Dermis microvascular lymphatic vessel endothelial cell (primary cell): ENCODE measurements around the gene HAUS7. TPM values are rescaled to one million over a fixed set of nuclear protein-coding genes. Genes with fewer than 3 reads are reported as not detected.

Source experiments
- DNase-seq, 2 donors: peaks; one replicate each; pipeline versions ENCODE4 v3.0.0 to v3.0.0-alpha.2; 2010; ENCODE audit warnings: low read depth in 2 of 2
- total RNA-seq: library from RNA; depleted of rRNA; stranded (reverse); fragments of >200 nt; gene quantifications from 2 replicates; pipeline ENCODE4 v1.2.1, GENCODE V29; 2014

The HAUS7 gene
- total RNA-seq, 1 donor from 2014 or later, result 11.6 TPM

DNA sequence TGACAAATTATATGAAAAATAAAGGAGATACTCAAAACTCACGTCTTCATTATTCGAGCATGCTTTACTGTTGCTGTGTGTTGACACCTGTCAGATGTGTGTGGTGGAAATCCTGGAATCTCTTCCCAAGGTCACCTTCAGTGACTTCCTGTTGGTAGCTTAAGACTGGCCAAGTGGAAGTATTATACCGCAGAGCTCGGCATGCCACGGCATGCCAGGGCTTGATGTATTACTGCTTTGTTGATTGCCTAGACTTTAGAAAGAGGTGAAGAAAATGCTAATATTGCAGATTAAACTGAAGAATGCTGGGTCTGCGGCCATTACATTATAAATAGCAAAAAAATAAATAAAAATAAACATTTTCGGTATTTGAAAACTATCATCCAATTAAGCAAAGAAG lies 29.1 kb downstream of the HAUS7 start:
- no peak for DNase-seq

DNA sequence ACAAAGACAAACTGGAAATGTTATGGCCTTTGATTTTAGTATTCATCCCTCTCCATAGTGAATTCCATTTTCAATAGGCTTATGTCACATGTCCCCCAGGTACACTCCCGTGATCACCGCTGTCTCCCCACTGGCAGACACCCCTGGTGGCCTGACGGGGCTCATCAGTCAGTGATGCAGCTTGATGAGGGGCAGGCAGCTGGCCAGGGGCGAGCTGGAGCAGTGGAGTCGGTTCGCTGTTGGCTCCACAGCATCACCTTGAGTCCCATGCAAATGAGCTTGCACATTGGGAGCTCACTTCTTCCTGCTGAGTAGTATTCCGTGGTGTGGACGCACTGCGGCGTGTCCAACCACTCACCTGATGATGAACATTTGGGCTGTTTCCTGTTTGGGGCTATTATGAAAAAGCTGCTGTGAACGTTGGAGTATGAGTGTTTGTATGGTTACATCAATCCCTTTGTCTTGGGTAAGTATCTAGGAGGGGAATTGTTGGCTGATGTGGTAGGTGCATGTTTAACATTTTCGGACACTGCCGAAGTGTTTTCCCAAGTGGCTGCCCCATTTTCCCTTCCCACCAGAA lies 29.7 kb downstream of the HAUS7 start:
- DNase-seq, result no peak

DNA sequence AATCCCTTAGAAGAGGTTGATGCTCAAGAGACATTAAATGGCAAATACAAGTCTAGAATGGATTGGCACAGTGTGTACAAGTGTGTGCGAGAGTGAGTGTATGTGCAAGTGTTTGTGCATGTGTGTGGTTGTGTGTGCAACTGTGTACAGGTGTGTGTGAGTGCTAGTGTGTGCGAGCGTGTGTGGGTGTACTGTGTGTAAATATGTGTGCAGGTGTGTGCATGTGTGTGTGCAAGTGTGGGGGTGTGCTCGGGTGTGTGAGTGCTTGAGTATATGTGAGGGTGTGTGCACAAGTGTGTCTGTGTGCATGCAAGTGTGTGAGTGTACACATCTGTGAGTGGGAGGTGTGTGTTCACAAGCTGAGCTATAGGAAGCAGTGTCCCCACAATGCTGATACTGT lies 30.4 kb downstream of the HAUS7 start:
- no peak for DNase-seq

DNA sequence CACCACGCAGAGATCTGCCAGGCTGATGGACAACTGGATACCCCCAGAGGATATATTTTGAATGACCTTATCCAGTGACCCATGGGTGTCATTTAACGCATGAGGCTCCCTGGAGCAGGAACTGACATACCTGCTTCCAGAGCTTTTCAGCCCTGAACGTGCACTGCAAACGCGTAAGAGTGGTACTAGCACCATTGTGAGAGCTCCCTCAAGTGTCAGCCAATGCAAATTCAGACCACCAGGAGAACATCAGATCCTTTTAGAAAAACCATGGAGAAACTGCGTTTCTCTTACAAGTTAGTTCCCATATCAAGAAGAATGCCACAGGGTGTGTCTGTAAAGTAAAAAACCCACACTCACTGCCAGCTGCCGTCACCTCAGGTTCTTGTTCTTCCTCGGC lies 31.8 kb downstream of the HAUS7 start:
- DNase-seq, result peak in 1 of 2 donors; percentile 34

DNA sequence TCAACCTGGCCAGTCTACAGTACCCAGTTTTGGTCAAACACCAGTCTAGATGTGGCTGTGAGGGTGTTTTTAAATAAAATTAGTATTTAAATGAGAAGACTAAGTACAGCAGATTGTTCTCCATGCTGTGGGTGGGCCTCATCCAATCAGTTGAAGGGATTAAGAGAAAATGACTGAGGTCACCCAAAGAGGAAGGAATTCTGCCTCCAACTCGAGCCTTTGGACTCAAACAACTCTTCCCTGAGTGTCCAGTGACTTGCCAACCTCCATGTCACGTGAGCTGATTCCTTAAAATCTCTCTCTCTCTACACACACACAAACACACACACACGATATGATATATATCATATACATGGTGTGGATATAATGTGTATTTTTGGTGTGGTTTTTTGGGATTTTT lies 34.5 kb downstream of the HAUS7 start:
- DNase-seq, result no peak

DNA sequence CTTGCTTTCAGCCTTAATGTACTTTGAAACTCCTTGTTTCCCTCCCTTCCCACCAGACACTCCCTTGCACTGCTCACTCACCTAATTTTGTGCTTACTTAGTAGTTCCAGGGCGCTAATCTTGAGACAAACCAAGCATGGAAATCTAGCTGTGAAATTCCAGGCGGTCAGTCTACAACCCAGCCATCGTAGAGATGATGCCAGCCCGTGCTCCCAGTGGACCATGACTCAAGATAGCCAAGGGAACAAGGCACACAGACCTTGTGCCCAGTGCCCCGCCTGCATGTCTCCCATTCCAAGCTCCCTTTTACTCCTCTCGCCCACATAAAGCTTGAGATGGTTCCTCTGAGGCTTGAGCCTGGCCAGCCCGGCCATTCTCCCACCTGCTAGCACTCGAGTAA lies 35.6 kb downstream of the HAUS7 start:
- DNase-seq, result no peak

DNA sequence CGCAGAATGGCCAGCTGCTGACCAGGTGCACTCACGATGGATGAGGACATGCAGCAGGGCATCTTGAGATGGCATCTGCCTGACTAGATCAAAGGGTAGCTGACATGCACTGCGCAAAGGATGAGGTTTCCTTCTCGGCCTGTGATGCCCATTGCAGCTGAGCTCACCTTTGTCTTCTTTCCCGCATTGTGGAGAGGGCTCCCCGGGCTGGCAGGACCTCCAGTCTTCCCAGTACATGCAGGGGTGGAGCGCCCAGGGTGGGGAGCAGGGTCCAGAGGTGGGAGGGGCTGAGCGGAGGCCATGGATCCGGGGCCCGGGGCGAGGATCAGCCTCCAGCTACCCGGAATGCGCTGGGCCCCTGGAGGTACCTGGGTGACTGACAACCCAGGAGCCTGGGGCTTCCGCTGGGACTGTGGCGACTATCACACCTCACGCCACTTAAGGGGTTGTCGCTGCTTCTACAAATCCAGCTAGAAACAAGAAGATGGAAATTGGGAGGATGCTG lies 36.5 kb downstream of the HAUS7 start:
- DNase-seq, result no peak

DNA sequence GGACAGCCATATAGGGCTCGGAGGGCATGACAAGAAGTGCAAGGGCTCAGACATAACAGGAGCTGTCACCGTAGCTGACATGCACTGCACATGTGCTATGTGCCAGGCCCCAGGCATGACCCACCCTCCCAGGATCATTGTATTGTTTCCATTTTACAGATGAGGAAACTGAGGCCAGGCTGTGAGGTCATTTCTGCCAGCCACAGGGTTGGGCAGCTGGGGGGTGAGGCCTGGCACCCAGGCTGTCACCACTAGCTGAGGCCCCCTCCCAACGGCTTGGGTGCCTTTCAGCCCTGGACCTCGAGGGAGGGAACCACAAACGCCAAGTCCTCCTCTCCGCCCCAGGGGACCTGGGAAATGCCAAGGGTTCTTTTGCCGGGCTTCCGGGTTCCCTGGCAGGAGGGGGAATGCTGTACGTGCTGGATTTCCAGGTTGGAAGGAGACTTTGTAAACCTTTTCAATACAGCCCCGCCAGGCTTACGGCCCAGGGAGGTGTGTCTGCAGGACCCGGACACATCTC lies 37.2 kb downstream of the HAUS7 start:
- no peak for DNase-seq

DNA sequence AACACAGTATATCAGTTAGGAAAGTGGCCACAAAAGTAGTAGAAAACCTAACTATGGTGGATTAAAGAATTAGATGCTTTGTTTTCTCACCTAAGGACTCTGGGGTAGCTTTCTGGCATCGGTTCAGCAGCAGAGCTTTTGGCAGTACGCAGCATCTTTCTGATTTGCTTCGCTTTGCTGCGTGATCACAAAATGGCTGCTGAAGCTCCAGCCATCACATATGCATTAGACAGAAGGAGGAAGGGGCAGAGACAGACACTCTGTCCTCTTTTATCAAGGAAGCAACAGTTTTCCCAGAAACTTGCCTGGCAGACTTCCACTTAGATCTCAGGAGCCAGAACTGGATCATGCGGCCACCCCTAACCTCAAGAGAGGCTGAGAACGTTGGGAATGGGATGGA lies 39.6 kb downstream of the HAUS7 start:
- DNase-seq, result no peak

DNA sequence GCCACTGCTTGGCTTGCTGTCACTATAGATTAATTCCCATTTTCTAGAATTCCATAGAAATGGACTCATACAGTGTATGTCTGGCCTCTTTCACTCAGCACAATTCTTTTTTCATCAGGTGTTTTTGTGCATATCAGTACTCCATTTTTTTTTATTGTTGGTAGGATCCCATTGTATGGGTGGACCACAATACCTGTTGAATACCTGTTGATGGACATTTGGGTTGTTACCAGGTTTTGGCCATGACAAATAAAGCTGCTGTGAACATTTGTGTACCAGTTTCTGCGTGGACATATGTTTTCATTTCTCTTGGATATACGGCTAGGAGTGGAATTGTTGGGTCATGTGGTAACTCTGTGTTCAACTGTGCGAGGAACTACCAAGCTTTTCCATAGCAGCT lies 44.2 kb downstream of the HAUS7 start:
- DNase-seq, result no peak

DNA sequence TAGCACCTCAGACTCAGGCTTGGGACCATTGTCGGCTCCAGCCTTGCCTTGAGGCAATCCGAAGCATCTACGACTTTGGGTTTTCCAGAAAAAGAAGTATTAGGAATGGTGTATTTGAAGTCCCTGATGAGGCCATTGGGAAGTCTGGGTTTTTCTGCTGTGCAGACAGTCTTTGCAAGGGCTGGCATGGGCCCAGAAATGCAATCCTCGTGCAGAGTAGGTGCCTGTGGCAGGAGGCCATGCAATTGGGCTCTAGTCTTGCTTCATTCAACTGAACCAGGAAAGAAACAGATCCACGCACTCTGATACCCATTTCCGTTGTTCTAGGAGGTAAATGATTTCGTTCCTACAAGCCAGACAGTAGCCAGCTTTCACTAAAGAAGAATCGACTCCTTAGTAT lies 46.7 kb downstream of the HAUS7 start:
- no peak for DNase-seq

DNA sequence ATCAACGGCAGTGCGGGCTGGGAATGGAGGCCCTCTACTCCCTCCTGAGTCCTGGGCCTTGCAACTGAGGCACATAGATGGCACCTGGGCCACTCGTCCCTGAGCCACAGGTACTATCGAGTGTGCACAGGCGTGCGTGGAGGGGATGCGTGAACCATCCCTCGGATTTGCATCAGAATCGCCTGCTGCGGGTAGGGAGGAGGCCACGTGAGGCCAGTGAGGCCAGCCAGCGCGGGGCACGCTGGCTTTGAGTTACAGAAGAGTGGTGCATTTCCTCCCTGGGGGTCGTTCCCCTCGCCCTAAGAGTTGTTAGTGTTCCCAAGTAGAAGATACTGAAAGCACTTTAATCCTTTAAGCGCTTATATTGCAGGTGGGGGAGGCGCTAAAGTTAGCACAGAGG lies 48.5 kb downstream of the HAUS7 start:
- no peak for DNase-seq

DNA sequence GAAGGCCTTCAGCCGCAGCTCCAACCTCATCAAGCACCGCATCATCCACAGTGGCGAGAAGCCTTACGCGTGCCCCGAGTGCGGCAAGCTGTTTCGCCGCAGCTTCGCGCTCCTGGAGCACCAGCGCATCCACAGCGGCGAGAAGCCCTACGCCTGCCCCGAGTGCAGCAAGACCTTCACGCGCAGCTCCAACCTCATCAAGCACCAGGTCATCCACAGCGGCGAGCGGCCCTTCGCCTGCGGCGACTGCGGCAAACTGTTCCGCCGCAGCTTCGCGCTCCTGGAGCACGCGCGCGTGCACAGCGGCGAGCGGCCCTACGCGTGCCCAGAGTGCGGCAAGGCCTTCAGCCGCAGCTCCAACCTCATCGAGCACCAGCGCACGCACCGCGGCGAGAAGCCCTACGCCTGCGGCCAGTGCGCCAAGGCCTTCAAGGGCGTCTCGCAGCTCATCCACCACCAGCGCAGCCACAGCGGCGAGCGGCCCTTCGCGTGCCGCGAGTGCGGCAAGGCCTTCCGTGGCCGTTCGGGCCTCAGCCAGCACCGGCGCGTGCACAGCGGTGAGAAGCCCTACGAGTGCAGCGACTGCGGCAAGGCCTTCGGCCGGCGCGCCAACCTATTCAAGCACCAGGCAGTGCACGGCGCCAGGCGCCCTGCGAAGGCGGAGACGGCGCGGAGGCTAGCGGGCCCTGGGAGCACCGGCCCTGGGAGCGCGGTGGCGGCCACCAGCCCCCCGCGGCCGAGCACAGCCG lies 49.4 kb downstream of the HAUS7 start:
- DNase-seq, result no peak

DNA sequence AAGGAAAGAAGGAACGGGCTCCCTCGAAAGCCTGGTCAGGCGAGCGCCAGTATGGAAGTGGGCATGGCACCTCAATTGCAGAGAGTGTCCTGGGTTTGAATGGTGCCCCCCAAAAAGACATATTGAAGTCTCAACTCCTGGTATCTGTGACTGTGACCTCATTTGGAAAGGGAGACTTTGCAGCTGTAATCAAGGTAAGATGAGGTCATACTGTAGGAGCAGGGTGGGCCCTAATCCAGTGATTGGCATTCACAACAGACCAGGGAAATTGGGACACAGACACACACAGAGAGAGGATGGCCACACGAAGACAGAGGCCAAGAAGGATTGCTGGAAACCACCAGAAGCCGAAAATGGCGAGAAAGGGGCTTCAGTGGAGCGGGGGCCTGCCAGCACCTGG lies 52.7 kb downstream of the HAUS7 start:
- DNase-seq, result no peak

DNA sequence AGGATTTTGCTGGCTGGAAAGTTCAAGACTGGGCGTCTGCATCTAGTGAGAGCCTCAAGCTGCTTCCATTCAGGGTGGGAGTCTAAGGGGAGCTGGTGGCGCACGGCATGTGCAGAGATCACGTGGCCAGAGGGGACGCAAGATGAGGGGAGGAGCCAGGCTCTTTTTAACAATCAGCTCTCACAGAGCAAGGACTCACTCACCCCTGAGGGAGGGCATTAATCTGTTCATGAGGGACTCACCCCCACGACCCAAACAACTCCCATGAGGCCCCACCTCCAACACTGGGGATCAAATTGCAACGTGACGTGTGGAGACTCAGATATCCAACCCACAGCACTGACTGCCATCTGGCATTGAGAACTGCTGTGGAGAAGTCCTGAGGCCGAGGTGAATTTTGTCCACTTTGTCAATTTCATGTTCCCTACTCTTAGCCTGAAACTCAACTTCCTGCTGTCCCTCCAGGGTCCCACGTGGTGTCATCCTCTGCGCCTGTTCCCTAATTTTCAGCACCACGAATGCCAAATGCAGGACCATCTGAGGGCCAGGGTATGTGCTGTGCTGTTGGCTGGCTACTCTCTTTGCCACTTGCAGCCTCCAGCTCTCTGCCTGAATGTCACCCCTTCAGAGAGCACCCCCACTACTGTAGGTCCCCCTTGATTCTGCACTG lies 53.5 kb downstream of the HAUS7 start:
- DNase-seq, result no peak

DNA sequence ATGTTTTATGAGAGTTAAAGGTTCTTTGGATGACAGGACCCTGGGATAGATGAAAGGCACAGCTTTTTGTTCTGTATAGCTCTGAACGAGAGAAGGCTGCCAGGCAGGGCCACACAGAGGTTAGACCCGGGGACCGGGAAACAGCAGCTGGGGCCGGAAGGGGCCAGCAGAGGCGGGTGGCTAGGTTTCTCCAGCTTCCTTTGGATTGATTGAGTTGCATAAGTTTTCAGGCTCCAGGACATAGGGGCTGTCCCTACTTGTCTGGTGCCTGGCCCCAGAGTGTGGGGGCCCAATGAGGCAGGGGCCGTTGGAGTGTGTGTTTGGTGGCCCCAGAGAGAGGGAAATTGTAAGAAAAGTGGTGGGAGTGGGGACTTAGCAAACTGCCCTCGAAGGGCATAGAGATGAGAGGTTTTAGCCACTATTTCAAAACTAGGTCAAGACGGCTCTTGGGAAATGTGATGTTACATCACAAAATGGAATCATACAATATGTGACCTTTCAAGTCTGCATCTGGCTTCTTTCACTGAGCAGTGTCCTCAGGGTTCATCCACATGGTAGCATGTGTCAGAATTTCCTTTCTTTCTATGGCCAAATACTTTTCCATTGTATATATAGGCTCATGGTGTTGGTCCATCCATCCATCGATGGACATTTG lies 55.4 kb downstream of the HAUS7 start:
- DNase-seq, result no peak

DNA sequence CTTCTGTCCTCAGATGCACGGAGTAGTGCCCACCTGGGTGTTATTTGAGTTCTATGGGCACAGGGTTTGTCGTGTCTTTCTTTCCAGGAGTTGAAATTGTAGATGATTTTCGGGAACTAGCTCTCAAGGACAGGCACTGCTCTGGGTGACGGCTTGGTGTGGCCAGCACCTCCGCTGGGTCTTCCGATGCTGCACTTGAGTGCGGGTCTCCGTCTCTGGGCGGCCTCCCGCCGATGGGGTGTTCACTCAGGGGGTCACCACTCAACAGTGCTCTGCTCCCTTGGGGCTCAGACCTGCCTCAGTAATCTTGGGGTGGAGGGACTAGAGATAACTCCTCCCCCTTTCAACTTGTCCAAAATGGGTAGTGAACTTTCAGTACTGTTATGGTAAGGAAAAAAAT lies 56.6 kb downstream of the HAUS7 start:
- no peak for DNase-seq

DNA sequence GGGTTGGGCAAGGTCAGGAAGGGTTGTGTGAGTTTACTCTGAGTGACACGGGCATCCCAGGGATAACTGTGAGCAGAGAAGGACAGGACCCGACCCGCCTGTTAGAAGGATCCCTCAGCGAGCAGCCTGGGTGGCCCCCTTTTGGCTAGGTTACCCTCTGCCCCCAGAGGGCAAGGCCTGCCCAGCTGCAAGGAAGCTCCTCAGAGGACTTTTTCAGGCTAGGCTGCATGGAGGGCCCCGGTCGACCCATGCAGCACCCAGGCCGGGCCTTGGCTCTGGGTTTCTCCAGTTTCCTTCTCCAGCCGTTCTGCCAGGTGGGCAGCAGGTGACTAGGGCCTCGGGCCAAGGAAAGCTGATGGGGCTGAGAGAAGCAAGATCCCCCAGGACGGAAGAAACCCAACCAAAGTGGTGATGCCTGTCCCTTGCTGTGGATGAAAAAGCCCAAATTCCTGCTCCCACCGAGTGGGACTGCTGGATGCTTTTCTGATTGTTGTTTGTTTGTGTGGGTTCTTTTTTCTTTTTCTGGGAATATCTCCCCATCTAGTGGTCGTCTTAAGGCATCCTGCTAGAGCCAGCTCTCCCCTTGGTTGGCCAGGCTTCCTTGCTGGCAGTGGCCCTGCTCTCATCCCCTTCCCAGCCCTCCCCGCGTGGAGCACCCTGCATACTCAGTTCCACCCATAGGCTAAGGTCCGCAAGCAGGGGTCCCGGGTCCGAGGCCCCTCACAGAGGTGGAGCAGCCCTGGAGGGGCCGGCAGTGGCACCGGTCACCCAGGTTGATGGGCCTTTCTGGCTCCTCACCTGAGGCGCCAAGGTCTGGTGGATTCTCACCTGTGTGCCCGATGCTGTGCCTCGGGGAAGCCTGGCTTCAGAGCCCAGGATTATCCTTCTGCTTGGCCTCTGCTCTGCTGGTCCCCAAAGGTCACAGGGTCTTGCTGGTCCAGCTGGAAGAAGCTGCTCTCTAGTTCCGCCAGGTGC lies 57.3 kb downstream of the HAUS7 start:
- no peak for DNase-seq

DNA sequence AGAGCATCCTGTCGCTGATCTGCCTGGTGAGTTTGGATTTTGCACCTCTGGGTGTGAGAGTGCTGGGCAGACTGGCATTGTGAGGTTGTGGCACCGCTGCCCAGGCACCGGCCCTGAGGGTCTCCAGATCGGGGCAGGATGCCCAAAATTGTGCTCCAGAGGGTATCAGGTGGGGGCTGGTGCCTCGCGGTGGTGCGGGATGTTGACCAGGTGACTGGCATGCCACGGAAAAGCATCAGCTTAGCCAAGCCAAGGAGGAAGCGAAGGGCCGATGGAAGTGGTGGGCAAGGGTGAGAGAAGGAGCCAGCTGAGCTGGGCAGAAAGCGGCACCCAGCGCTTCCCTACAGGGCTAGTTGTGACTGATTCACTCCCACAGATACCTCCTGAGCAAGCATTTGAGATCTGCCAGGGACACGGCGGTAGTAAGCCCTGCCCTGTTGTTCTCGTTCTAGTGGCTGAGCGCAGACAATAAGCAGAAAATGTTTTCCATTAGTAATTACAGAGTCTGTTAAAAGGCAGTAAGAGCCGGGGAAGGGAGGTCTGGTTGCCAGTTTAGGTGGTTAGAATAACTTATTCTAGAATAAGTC lies 58.3 kb downstream of the HAUS7 start:
- DNase-seq, result no peak

DNA sequence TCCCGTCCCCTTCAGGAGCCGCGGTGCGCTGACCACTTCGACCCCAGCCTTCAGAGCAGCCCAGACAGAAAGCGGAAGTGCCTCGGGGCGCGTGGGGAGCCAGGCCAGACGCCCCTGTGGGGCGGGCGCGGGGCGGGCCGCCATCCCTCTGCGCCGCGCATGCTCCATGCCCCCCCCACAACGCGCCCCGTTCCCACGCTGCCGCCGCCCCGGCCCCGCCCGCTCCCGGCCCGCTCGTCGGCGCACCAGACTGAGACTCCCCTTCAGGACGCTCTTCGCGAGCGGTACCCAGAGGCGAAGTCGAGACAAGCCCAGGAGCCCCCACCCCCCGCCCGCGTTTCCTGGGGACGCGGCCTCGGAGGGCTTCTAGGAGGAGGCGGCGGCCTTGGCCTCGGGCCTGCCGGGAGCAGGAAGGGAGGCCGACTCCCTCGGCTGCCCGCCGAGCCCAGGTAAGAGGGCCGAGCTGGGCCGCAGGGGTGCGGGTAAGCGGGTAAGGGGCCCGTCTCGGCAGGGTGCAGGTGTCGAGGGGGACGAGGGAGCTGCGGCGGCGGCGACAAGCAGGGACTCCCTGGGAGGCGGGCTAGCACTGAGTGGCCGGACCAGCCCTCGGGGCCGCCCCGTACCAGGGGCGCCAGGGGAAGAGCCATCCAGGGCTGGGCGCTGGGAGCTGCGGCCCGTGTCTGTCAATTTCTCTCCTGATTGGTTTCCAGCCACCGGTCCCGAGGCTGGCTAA lies 59.0 kb downstream of the HAUS7 start, which contains the start of gene ZFP92:
TSS of gene ZFP92 (plus strand) at position 218 of the 733 bp plus-strand sequence. CDS start 6,851 bp downstream, outside the sequence.
- DNase-seq, result no peak
